ENCODE data around the gene ACSS1. TPM values are rescaled to one million over a fixed set of nuclear protein-coding genes. Genes with fewer than 3 reads are reported as not detected.

Gene ACSS1
- total and polyA plus RNA-seq, 7 donors, result 8.8 to 53.3 (median 16.8) TPM

GRCh38 chr20:25052255-25053194 is 5.4 kb downstream of the ACSS1 start:
- H3K36me3 ChIP-seq (ENCODE audit: insufficient read depth in 1 of 2, low read depth in 1 of 2), result peaks cover 0 to 8% of the 10 kb centered on the region in 2 donors
- intact Hi-C loops (cut with DNase I), result no loop called here
- peaks cover 90% of the 10 kb centered on the region for H3K4me1 ChIP-seq
- H3K27ac ChIP-seq, result peak overlapping the region; percentile 83
- H3K27me3 ChIP-seq (ENCODE audit: insufficient read depth in 3 of 3, low read length in 2 of 3), result no peaks in the 10 kb centered on the region
- no peak for TF ChIP-seq CTCF (IDR thresholded peaks at IDR 0.05)
- DNase-seq (peak in 1 of 2 donors; percentile 35), ATAC-seq (peak in 2 of 4 donors; percentile 27 to 38)
- WGBS, 3 donors, result 57 to 69% (median 61%) methylated on average over 16 of the region's 16 CpGs
- peak overlapping the region; percentile 19 for H3K4me3 ChIP-seq
- H3K9me3 ChIP-seq, result no peaks in the 10 kb centered on the region

- H3K27me3 ChIP-seq (ENCODE audit: insufficient read depth in 3 of 3, low read length in 2 of 3), result no peaks in the 10 kb centered on the region
- DNase-seq (peak in 1 of 2 donors; percentile 36), ATAC-seq (no peak)
- intact Hi-C loops (cut with DNase I), result no loop called here
- H3K9me3 ChIP-seq, result no peaks in the 10 kb centered on the region
- H3K4me1 ChIP-seq, result peaks cover 95% of the 10 kb centered on the region
- no peak overlapping the region for H3K4me3 ChIP-seq
- peaks cover 0 to 15% of the 10 kb centered on the region in 2 donors for H3K36me3 ChIP-seq (ENCODE audit: insufficient read depth in 1 of 2, low read depth in 1 of 2)
- 94 to 96% (median 95%) methylated on average over 7 of the region's 7 CpGs for WGBS, 3 donors
- TF ChIP-seq CTCF (IDR thresholded peaks at IDR 0.05), result no peak
- peak overlapping the region; percentile 83 for H3K27ac ChIP-seq
These were observed 6.4 kb downstream of the ACSS1 start for GRCh38 chr20:25051386-25052155.

- intact Hi-C loops (cut with DNase I), result no loop called here
- Histone ChIP-seq H3K9me3 (no peaks in the 10 kb centered on the region), H3K27me3 (ENCODE audit: insufficient read depth in 3 of 3, low read length in 2 of 3) (no peaks in the 10 kb centered on the region), H3K4me3 (no peak overlapping the region), H3K36me3 (ENCODE audit: insufficient read depth in 1 of 2, low read depth in 1 of 2) (peaks cover 0 to 15% of the 10 kb centered on the region in 2 donors), H3K4me1 (peaks cover 94% of the 10 kb centered on the region), H3K27ac (peak overlapping the region; percentile 83)
- DNase-seq (peak in 1 of 2 donors; percentile 47), ATAC-seq (no peak)
- 70 to 78% (median 76%) methylated on average over 17 of the region's 17 CpGs for WGBS, 3 donors
- TF ChIP-seq CTCF (IDR thresholded peaks at IDR 0.05), result no peak
These were observed 7.2 kb downstream of the ACSS1 start for GRCh38 chr20:25050501-25051350.

- H3K27ac ChIP-seq, result peak overlapping the region; percentile 50
- no peak for TF ChIP-seq CTCF (IDR thresholded peaks at IDR 0.05)
- H3K27me3 ChIP-seq (ENCODE audit: insufficient read depth in 3 of 3, low read length in 2 of 3), result no peaks in the 10 kb centered on the region
- intact Hi-C loops (cut with DNase I), result no loop called here
- WGBS, 3 donors, result 34 to 52% (median 36%) methylated on average over 7 of the region's 7 CpGs
- peaks cover 0 to 15% of the 10 kb centered on the region in 2 donors for H3K36me3 ChIP-seq (ENCODE audit: insufficient read depth in 1 of 2, low read depth in 1 of 2)
- H3K4me3 ChIP-seq, result no peak overlapping the region
- peaks cover 94% of the 10 kb centered on the region for H3K4me1 ChIP-seq
- H3K9me3 ChIP-seq, result no peaks in the 10 kb centered on the region
- ATAC-seq (peak in 1 of 4 donors; percentile 29), DNase-seq (no peak)
These were observed 7.9 kb downstream of the ACSS1 start for GRCh38 chr20:25050082-25050481.

All from psoas muscle (tissue), 8 donors.